GM21619 (cell line): ENCODE results near the gene JMJD7.

Source experiments
- ATAC-seq: cut with Tn5 transposase; IDR thresholded peaks from one replicate; pipeline ENCODE4 v1.9.1; 2021; ENCODE audit not compliant: unreplicated experiment

Gene JMJD7

GRCh38 chr15:41881920-41882688, 54.2 kb downstream of the JMJD7 start:
- no peak for ATAC-seq

GRCh38 chr15:41882689-41883483, 55.0 kb downstream of the JMJD7 start:
- no peak for ATAC-seq

GRCh38 chr15:41883484-41883825, 55.6 kb downstream of the JMJD7 start:
- no peak for ATAC-seq

DNA sequence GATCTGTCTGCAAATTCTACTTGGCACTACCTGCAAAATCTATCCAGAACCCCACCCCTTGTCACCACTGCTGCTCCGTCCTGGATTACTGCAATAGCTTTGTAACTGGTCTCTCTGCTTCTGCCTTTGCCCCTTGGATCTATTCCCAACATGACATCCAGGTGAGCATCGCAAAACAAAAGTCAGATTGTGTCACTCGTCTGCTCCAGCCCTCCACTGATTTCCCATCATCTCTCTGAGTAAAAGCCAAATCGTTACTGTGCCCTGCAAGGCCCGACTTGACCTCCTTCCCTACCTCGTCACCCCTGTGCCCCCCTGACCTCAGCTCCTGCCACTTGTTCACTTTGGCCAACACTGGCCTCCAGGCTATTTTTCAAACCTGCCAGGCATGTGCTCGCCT, 56.6 kb downstream of the JMJD7 start:
- ATAC-seq: no peak

- no peak for ATAC-seq
Observed at GRCh38 chr15:41885321-41885720, 57.4 kb downstream of the JMJD7 start.

DNA sequence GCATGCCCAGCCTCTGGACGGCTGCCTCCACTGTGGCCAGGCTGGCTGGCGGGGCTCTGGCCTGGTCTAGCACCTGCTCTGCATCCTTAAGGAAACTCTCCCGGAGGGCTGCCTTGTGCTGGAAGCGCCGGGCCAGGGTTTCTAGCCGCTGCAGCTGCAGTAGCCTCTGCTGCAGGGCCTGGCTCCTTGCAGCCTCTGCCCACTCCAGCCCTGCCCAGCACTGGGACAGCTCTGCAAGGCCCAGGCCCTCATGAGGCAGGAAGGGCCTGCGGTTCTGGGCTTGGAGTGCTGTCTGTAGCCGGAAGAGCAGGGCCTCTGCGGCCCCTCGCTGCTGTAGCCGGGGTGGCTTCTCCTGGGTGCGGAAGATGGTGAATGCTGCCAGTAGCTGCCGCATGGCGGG, 57.9 kb downstream of the JMJD7 start:
- no peak for ATAC-seq

- no peak for ATAC-seq
Observed at GRCh38 chr15:41886741-41887140, 58.8 kb downstream of the JMJD7 start.

DNA sequence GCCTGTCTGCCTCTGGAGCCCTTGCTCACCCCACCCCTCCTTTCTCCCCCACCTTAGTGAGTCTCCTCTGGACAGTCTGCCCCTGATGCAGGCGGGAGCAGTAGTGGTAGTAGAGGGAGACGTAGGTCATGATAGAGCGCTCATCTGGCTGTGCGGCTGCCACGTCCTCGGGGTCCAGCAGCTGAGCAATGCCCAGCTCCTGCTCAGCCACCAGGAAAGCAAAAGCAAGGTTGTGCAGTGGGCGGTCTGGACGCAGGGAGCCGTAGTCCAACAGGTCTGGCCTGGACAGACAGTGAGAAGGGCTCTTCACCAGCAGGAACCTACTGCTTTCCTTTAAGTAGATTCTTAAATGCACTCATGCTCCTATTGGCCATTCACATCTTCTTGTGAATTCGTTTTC, 59.3 kb downstream of the JMJD7 start:
- ATAC-seq: no peak
